HUES48 (cell line): Measurements from ENCODE around the gene KCNH8.

Experiments used
- H3K27ac ChIP-seq: one replicate; pipeline ENCODE4 v1.7.0; 2013; ENCODE audit warnings: low read depth, low read length, inconsistent platforms
- H3K27me3 ChIP-seq: 2 replicates; pipeline ENCODE4 v1.6.1; 2013; ENCODE audit warnings: mild to moderate bottlenecking, low read length; ENCODE audit not compliant: control insufficient read depth, insufficient read depth
- H3K36me3 ChIP-seq: 2 replicates; pipeline ENCODE4 v1.6.1; 2013; ENCODE audit warnings: low read length; ENCODE audit not compliant: control insufficient read depth, insufficient read depth
- H3K4me1 ChIP-seq: 2 replicates; pipeline ENCODE4 v1.6.1; 2013; ENCODE audit warnings: mild to moderate bottlenecking, low read length; ENCODE audit not compliant: control insufficient read depth, insufficient read depth
- H3K4me3 ChIP-seq: 2 replicates; pipeline ENCODE4 v1.5.1; 2013; ENCODE audit warnings: mild to moderate bottlenecking, low read depth, low read length
- H3K9ac ChIP-seq: 2 replicates; pipeline ENCODE4 v1.6.1; 2013; ENCODE audit warnings: mild to moderate bottlenecking, low read depth, low read length, moderate library complexity
- H3K9me3 ChIP-seq: 2 replicates; pipeline ENCODE4 v1.6.1; 2013; ENCODE audit warnings: low read length; ENCODE audit not compliant: control insufficient read depth, insufficient read depth

Gene KCNH8

GRCh38 chr3:19471138-19471537 lies 322.8 kb downstream of the KCNH8 start:
- Histone ChIP-seq H3K4me3 (no peak overlapping the region), H3K9me3 (no peaks in the 10 kb centered on the region), H3K36me3 (no peaks in the 10 kb centered on the region), H3K4me1 (peaks cover 35% of the 10 kb centered on the region), H3K27me3 (no peaks in the 10 kb centered on the region), H3K27ac (no peak overlapping the region), H3K9ac (no peak overlapping the region)

- Histone ChIP-seq H3K27me3 (no peaks in the 10 kb centered on the region), H3K9ac (no peak overlapping the region), H3K9me3 (no peaks in the 10 kb centered on the region), H3K4me3 (no peak overlapping the region), H3K36me3 (no peaks in the 10 kb centered on the region), H3K4me1 (peaks cover 44% of the 10 kb centered on the region), H3K27ac (no peak overlapping the region)
Observed at GRCh38 chr3:19473971-19474580, 325.8 kb downstream of the KCNH8 start.

GRCh38 chr3:19476281-19476680 lies 328.0 kb downstream of the KCNH8 start:
- H3K4me1 ChIP-seq: peaks cover 39% of the 10 kb centered on the region
- H3K4me3 ChIP-seq: no peak overlapping the region
- H3K36me3 ChIP-seq: no peaks in the 10 kb centered on the region
- no peaks in the 10 kb centered on the region for H3K27me3 ChIP-seq
- H3K9ac ChIP-seq: no peak overlapping the region
- H3K9me3 ChIP-seq: no peaks in the 10 kb centered on the region
- peak overlapping the region; percentile 9 for H3K27ac ChIP-seq

GRCh38 chr3:19485267-19485666 lies 337.0 kb downstream of the KCNH8 start:
- no peak overlapping the region for H3K4me3 ChIP-seq
- no peaks in the 10 kb centered on the region for H3K36me3 ChIP-seq
- H3K4me1 ChIP-seq: peaks cover 5% of the 10 kb centered on the region; the same call in 1 of the 2 replicates
- H3K27me3 ChIP-seq: no peaks in the 10 kb centered on the region
- H3K9me3 ChIP-seq: no peaks in the 10 kb centered on the region
- no peak overlapping the region for H3K9ac ChIP-seq
- H3K27ac ChIP-seq: no peak overlapping the region

GRCh38 chr3:19487386-19487785 lies 339.1 kb downstream of the KCNH8 start:
- Histone ChIP-seq H3K36me3 (no peaks in the 10 kb centered on the region), H3K9me3 (no peaks in the 10 kb centered on the region), H3K4me1 (no peaks in the 10 kb centered on the region), H3K9ac (no peak overlapping the region), H3K27ac (no peak overlapping the region), H3K27me3 (no peaks in the 10 kb centered on the region), H3K4me3 (no peak overlapping the region)

- no peak overlapping the region for H3K27ac ChIP-seq
- no peaks in the 10 kb centered on the region for H3K4me1 ChIP-seq
- no peaks in the 10 kb centered on the region for H3K27me3 ChIP-seq
- no peaks in the 10 kb centered on the region for H3K36me3 ChIP-seq
- no peaks in the 10 kb centered on the region for H3K9me3 ChIP-seq
- no peak overlapping the region for H3K4me3 ChIP-seq
- H3K9ac ChIP-seq: no peak overlapping the region
Observed at GRCh38 chr3:19488939-19489338, 340.6 kb downstream of the KCNH8 start.

GRCh38 chr3:19489936-19490335 lies 341.6 kb downstream of the KCNH8 start:
- H3K27ac ChIP-seq: no peak overlapping the region

GRCh38 chr3:19506171-19506570 lies 357.9 kb downstream of the KCNH8 start:
- no peak overlapping the region for H3K9ac ChIP-seq
- H3K9me3 ChIP-seq: no peaks in the 10 kb centered on the region
- no peak overlapping the region for H3K4me3 ChIP-seq
- H3K27ac ChIP-seq: no peak overlapping the region
- H3K36me3 ChIP-seq: no peaks in the 10 kb centered on the region
- no peaks in the 10 kb centered on the region for H3K27me3 ChIP-seq
- H3K4me1 ChIP-seq: no peaks in the 10 kb centered on the region; the same call in 1 of the 2 replicates

More at GRCh38 chr3:19489936-19490335, 341.6 kb downstream of the KCNH8 start:
- Histone ChIP-seq H3K4me1 (no peaks in the 10 kb centered on the region), H3K9me3 (no peaks in the 10 kb centered on the region), H3K9ac (no peak overlapping the region), H3K27me3 (no peaks in the 10 kb centered on the region), H3K36me3 (no peaks in the 10 kb centered on the region), H3K4me3 (no peak overlapping the region)

GRCh38 chr3:19522305-19522704 lies 374.0 kb downstream of the KCNH8 start:
- Histone ChIP-seq H3K27ac (no peak overlapping the region), H3K4me3 (no peak overlapping the region), H3K9me3 (no peaks in the 10 kb centered on the region), H3K4me1 (no peaks in the 10 kb centered on the region), H3K9ac (no peak overlapping the region), H3K27me3 (no peaks in the 10 kb centered on the region), H3K36me3 (no peaks in the 10 kb centered on the region)

GRCh38 chr3:19526071-19526470 lies 377.8 kb downstream of the KCNH8 start:
- Histone ChIP-seq H3K9me3 (no peaks in the 10 kb centered on the region), H3K9ac (no peak overlapping the region), H3K27me3 (no peaks in the 10 kb centered on the region), H3K36me3 (no peaks in the 10 kb centered on the region), H3K4me3 (no peak overlapping the region), H3K27ac (no peak overlapping the region), H3K4me1 (no peaks in the 10 kb centered on the region)

GRCh38 chr3:19527746-19528145 lies 379.4 kb downstream of the KCNH8 start:
- H3K4me3 ChIP-seq: no peak overlapping the region
- H3K27me3 ChIP-seq: no peaks in the 10 kb centered on the region
- no peaks in the 10 kb centered on the region for H3K9me3 ChIP-seq
- H3K27ac ChIP-seq: no peak overlapping the region
- H3K36me3 ChIP-seq: no peaks in the 10 kb centered on the region
- H3K4me1 ChIP-seq: no peaks in the 10 kb centered on the region
- no peak overlapping the region for H3K9ac ChIP-seq
